Lower leg skin (tissue), 3 donors: Measurements from ENCODE around the gene AMIGO3.

Experiments used
- POLR2A ChIP-seq, 2 donors: fragments of 450-650 bp; IDR thresholded peaks; one replicate each; pipeline ENCODE4 v1.6.1; 2016 to 2017; ENCODE audit warnings: antibody characterized with exemption in 2 of 2, mild to moderate bottlenecking in 1 of 2, moderate library complexity in 1 of 2
- TF ChIP-seq, protein P1 (sequence below), 3 donors: fragments of 450-650 bp; IDR thresholded peaks; one replicate each; pipeline ENCODE4 v1.5.1; 2016; ENCODE audit warnings: antibody characterized with exemption in 3 of 3, mild to moderate bottlenecking in 3 of 3, moderate library complexity in 2 of 3

DNA sequence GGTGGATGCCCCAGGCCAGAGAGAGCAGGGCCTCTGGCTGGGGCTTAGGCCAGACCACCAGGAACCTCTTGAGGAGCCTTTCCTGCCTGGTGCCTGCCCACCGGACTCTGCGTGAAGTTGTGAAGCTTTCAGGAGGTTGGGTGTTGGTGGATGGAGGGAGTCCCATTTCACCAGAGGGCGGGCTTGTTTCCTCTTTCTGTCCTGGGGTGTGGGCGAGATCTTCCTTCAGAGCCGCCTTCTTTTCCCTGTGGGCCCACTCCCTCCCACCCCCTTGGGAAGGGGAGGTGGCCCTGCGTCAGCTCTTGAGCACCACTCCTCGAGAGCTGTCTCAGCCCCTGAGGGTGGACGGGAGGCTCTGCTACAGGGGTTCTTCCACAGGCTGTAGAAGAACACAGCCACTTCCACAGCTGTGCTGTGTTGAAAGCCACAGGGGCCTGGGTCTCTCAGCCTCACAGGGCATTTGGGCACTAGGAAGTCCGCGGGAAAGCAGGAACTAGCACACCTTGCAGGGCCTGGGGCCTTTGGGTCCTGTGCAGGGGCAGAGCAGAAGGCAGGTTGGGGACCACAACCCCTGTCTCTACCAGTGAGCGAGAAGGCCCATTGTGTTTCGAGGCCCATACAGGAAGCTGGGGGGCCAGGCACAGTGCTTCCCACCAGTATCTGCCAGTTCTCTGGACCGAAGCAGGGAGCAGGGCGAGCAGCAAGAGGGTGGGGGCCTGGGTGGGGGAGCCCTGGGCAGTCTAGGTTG, 2.1 kb downstream of the AMIGO3 start:
- TF ChIP-seq, protein P1, sequence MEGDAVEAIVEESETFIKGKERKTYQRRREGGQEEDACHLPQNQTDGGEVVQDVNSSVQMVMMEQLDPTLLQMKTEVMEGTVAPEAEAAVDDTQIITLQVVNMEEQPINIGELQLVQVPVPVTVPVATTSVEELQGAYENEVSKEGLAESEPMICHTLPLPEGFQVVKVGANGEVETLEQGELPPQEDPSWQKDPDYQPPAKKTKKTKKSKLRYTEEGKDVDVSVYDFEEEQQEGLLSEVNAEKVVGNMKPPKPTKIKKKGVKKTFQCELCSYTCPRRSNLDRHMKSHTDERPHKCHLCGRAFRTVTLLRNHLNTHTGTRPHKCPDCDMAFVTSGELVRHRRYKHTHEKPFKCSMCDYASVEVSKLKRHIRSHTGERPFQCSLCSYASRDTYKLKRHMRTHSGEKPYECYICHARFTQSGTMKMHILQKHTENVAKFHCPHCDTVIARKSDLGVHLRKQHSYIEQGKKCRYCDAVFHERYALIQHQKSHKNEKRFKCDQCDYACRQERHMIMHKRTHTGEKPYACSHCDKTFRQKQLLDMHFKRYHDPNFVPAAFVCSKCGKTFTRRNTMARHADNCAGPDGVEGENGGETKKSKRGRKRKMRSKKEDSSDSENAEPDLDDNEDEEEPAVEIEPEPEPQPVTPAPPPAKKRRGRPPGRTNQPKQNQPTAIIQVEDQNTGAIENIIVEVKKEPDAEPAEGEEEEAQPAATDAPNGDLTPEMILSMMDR (IDR thresholded peaks at IDR 0.05) = no peak
- no peak for TF ChIP-seq POLR2A (IDR thresholded peaks at IDR 0.05)
